Heart left ventricle (tissue), 16 donors: ENCODE measurements around the gene SDC4. TPM values are rescaled to one million over a fixed set of nuclear protein-coding genes. Genes with fewer than 3 reads are reported as not detected.

Source experiments
- ATAC-seq, 4 donors: fragments of 200-7000 bp; cut with Tn5 transposase; one replicate each; pipeline ENCODE4 v1.9.1; 2020 to 2022; ENCODE audit warnings: moderate library complexity in 4 of 4, mild to moderate bottlenecking in 3 of 4, moderate number of reproducible peaks in 1 of 4
- DNase-seq, 5 donors: peaks; one replicate each; pipeline ENCODE4 v3.0.0-alpha.2; 2020
- H3K27ac ChIP-seq, 12 donors: fragments of 200-600 bp; sonication (generic) in 4 of 12; one replicate each; pipeline versions ENCODE4 v1.5.0 to v1.8.0; 2016 to 2022; ENCODE audit warnings: mild to moderate bottlenecking in 2 of 12
- H3K27me3 ChIP-seq, 9 donors: fragments of 200-600 bp; sonication (generic) in 2 of 9; one replicate each; pipeline versions ENCODE4 v1.5.1 to v1.8.0; 2016 to 2022; ENCODE audit warnings: mild to moderate bottlenecking in 3 of 9
- H3K36me3 ChIP-seq, 9 donors: fragments of 200-600 bp; sonication (generic) in 2 of 9; one replicate each; pipeline versions ENCODE4 v1.5.0 to v1.8.0; 2018 to 2022; ENCODE audit warnings: mild to moderate bottlenecking in 2 of 9
- H3K4me1 ChIP-seq, 12 donors: fragments of 200-600 bp; sonication (generic) in 4 of 12; one replicate each; pipeline versions ENCODE4 v1.5.0 to v1.8.0; 2016 to 2022; ENCODE audit warnings: mild to moderate bottlenecking in 3 of 12
- H3K4me3 ChIP-seq, 12 donors: fragments of 200-600 bp; sonication (generic) in 4 of 12; one replicate each; pipeline versions ENCODE4 v1.5.0 to v1.8.0; 2017 to 2022; ENCODE audit warnings: mild to moderate bottlenecking in 9 of 12, moderate library complexity in 4 of 12
- H3K9me3 ChIP-seq, 12 donors: fragments of 200-600 bp; sonication (generic) in 4 of 12; one replicate each; pipeline versions ENCODE4 v1.5.0 to v1.8.0; 2016 to 2022; ENCODE audit warnings: mild to moderate bottlenecking in 1 of 12
- CTCF ChIP-seq, 12 donors: fragments of 200-600 bp; sonication (generic) in 4 of 12; IDR thresholded peaks; one replicate each; pipeline versions ENCODE4 v1.5.0 to v1.8.0; 2018 to 2022; ENCODE audit warnings: antibody characterized with exemption in 12 of 12, mild to moderate bottlenecking in 5 of 12
- POLR2A ChIP-seq, 2 donors: fragments of 450-650 bp; IDR thresholded peaks; one replicate each; pipeline ENCODE4 v1.6.1; 2017; ENCODE audit warnings: antibody characterized with exemption in 2 of 2, mild to moderate bottlenecking in 2 of 2, moderate library complexity in 2 of 2
- WGBS, 4 donors: extraction: QIAGEN DNeasy Blood & Tissue Kit in 2 of 4; methylation state at CpG; one replicate each; pipeline versions ENCODE4 v1.1.5 to v1.1.7; 2013 to 2018; 5-methylcytosine and 5-hydroxymethylcytosine counted together
- intact Hi-C, 10 donors: fragments of 100-400 bp; cut with DNase I; formaldehyde crosslinking; loops; one replicate each; pipeline versions ENCODE4 v1.11.1 to v1.14.2; 2022
- polyA plus RNA-seq, 2 donors: library from polyadenylated mRNA; stranded (reverse); fragments of 200-250 nt; gene quantifications; one replicate each; pipeline ENCODE4 v1.2.3, GENCODE V29; 2013
- total RNA-seq, 9 donors: library from RNA; depleted of rRNA in 2 of 9; stranded (reverse); fragments of >200 nt in 2 of 9; fragmentation: NEBNext Ultra II Directional in 3 of 9; extraction: Animal tissue kit (Norgen Biotek cat#: 25700) in 3 of 9; gene quantifications; one replicate each; pipeline versions ENCODE4 v1.1.0 to v1.2.4, GENCODE V29; 2016 to 2023
- donor health status: ischemic (EF 13 %, LVEDD 7.1; RV severe dilation, severe dysfunction).
- donor health status: healthy with polysubstance abuse.
- donor health status: DM: no; HTN: yes; CAD: no.
- donor health status: DM: no; HTN: no; CAD: no.
- donor health status: ischemic (EF 25% LVEDD 6.9; RV normal size, moderate dysfunction).
- donor health status: ischemic (EF 25% LVEDD 5.7; RV mildly dilated, moderate dysfunction).
- donor health status: healthy.
- donor health status: DM: yes; HTN: yes; CAD: no.
- donor health status: ischemic (EF 35%, LVEDD 5.7; RV mildly dilated, moderate dysfunction).
- donor health status: nonischemic (EF 11% LVEDD 7.7; RV severe dilation, severe dysfunction).
- donor health status: DM: yes; HTN: yes; CAD: no.
- donor health status: PGD.
- donor health status: ischemic (EF 29% LVEDD 5.4; RV normal size, mild dysfunction).
- donor health status: nonischemic (EF 23%, LVEDD 6.1; RV moderate dilation, normal function).

Gene SDC4
- total and polyA plus RNA-seq, 11 donors: 44.3 to 140 (median 94.1) TPM

- Histone ChIP-seq H3K4me3 (peak overlapping the region in 11 of 12 donors; percentile 3 to 95 (median 77)), H3K27ac (peak overlapping the region; percentile 84 to 97 (median 95)), H3K9me3 (no peaks in the 10 kb centered on the region), H3K36me3 (no peaks in the 10 kb centered on the region), H3K27me3 (no peaks in the 10 kb centered on the region), H3K4me1 (peaks cover 3 to 79% (median 62%) of the 10 kb centered on the region in 12 donors)
- TF ChIP-seq POLR2A (IDR thresholded peaks at IDR 0.05) (no peak), CTCF (IDR thresholded peaks at IDR 0.05) (no peak)
- WGBS, 4 donors: 32 to 52% (median 45%) methylated on average over 9 of the region's 9 CpGs
- intact Hi-C loops: loop anchor here in 1 of 10 donors (10.0 kb wide), 1 partner anchor 449 kb away; the partner anchor contains the start of genes DNTTIP1 and WFDC3
- DNase-seq (peak in 2 of 5 donors; percentile 33 to 45), ATAC-seq (peak in 2 of 4 donors; percentile 16 to 23)
These were observed 2.9 kb downstream of the SDC4 start for GRCh38 chr20:45345104-45345936.

- H3K4me3 ChIP-seq: peak overlapping the region in 9 of 12 donors; percentile 16 to 95 (median 70)
- intact Hi-C loops: loop anchor here in 2 of 10 donors (5.0 to 10.0 kb wide), 2 partner anchors 63 to 450 kb away; partner anchors contain the start of genes DBNDD2 (in 1 of the 2), DNTTIP1 (in 1 of the 2) and WFDC3 (in 1 of the 2)
- H3K36me3 ChIP-seq: no peaks in the 10 kb centered on the region
- peak in 2 of 5 donors; percentile 42 to 70 for DNase-seq
- peak overlapping the region; percentile 84 to 97 (median 95) for H3K27ac ChIP-seq
- no peak for TF ChIP-seq CTCF (IDR thresholded peaks at IDR 0.05)
- peak in 1 of 2 donors; percentile 23 for TF ChIP-seq POLR2A (IDR thresholded peaks at IDR 0.05)
- 20 to 38% (median 27%) methylated on average over 9 of the region's 9 CpGs for WGBS, 4 donors
- ATAC-seq: peak in 3 of 4 donors; percentile 27 to 35 (median 29)
- H3K27me3 ChIP-seq: no peaks in the 10 kb centered on the region
- no peaks in the 10 kb centered on the region for H3K9me3 ChIP-seq
- H3K4me1 ChIP-seq: peaks cover 3 to 87% (median 69%) of the 10 kb centered on the region in 12 donors
These were observed 3.9 kb downstream of the SDC4 start for GRCh38 chr20:45344168-45344860.

- no peak for DNase-seq
- intact Hi-C loops: loop anchor here in 3 of 10 donors (2.0 to 10.0 kb wide), 3 partner anchors 15 to 451 kb away; partner anchors contain the start of genes DBNDD2 (in 1 of the 3), DNTTIP1 (in 1 of the 3) and WFDC3 (in 1 of the 3)
- peak overlapping the region; percentile 84 to 97 (median 95) for H3K27ac ChIP-seq
- peaks cover 8 to 90% (median 76%) of the 10 kb centered on the region in 12 donors for H3K4me1 ChIP-seq
- TF ChIP-seq POLR2A (IDR thresholded peaks at IDR 0.05) (no peak), CTCF (IDR thresholded peaks at IDR 0.05) (no peak)
- no peaks in the 10 kb centered on the region for H3K27me3 ChIP-seq
- H3K36me3 ChIP-seq: no peaks in the 10 kb centered on the region
- H3K4me3 ChIP-seq: peak overlapping the region in 6 of 12 donors; percentile 20 to 95 (median 48)
- H3K9me3 ChIP-seq: no peaks in the 10 kb centered on the region
- 43 to 87% (median 60%) methylated on average over 5 to 6 of the region's 6 CpGs for WGBS, 4 donors
- no peak for ATAC-seq
These were observed 4.6 kb downstream of the SDC4 start for GRCh38 chr20:45343532-45344167.
